HepG2 (cell line): ENCODE measurements around the gene CTAG1A.
"Not testable (repeated sequence)": the region's sequence is repeated elsewhere in the genome, so short reads cannot be mapped to it uniquely, and the experiment has no call there.

Experiments used
- FOXJ3 ChIP-seq: sonication (generic); formaldehyde crosslinking; IDR thresholded peaks from 2 replicates; pipeline ENCODE4 v1.4.0; 2020; ENCODE audit warnings: missing genetic modification reagents, mild to moderate bottlenecking, borderline replicate concordance
- KLF11 ChIP-seq: IDR thresholded peaks from 2 replicates; pipeline ENCODE4 v1.6.1; 2016; ENCODE audit warnings: missing compliant biosample characterization
- ZFX ChIP-seq: sonication (generic); formaldehyde crosslinking; IDR thresholded peaks from 2 replicates; pipeline ENCODE4 v1.4.0; 2020; ENCODE audit warnings: mild to moderate bottlenecking, low read depth, missing genetic modification reagents, moderate library complexity
- TF ChIP-seq, protein P1 (sequence below): sonication (generic); formaldehyde crosslinking; IDR thresholded peaks from 2 replicates; pipeline ENCODE4 v1.5.0; 2020; ENCODE audit warnings: mild to moderate bottlenecking, missing genetic modification reagents, moderate library complexity

DNA sequence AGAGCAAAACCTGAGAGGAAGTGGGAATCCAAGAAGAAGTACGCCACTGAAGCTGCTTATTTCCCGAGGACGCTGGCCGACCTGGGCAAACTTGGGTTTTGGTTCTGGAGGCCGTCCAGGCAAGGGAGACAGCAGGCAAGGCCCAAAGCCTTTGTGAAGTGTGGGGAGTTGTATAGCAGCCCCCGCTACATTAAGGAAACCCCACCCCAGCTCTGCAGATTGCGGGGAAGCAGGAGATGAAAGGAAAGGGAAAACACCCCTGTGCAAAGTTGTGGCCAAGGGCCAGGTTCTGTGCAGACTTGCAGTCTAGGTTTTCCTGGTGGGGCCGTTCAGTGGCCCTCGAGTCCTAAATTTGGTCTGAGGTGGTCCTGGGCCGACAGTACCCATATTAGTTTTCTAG, 11.9 kb upstream of the CTAG1A start:
- not testable (repeated sequence) for TF ChIP-seq ZFX; FOXJ3 (CRISPR knock-in tag); KLF11 (CRISPR knock-in tag)
- TF ChIP-seq, protein P1, sequence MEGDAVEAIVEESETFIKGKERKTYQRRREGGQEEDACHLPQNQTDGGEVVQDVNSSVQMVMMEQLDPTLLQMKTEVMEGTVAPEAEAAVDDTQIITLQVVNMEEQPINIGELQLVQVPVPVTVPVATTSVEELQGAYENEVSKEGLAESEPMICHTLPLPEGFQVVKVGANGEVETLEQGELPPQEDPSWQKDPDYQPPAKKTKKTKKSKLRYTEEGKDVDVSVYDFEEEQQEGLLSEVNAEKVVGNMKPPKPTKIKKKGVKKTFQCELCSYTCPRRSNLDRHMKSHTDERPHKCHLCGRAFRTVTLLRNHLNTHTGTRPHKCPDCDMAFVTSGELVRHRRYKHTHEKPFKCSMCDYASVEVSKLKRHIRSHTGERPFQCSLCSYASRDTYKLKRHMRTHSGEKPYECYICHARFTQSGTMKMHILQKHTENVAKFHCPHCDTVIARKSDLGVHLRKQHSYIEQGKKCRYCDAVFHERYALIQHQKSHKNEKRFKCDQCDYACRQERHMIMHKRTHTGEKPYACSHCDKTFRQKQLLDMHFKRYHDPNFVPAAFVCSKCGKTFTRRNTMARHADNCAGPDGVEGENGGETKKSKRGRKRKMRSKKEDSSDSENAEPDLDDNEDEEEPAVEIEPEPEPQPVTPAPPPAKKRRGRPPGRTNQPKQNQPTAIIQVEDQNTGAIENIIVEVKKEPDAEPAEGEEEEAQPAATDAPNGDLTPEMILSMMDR (CRISPR knock-in tag): not testable (repeated sequence)
